GM21515 (cell line): Measurements from ENCODE around the gene UBA1.
"Not testable (repeated sequence)": the region's sequence is repeated elsewhere in the genome, so short reads cannot be mapped to it uniquely, and the experiment has no call there.

Experiments
- ATAC-seq: cut with Tn5 transposase; IDR thresholded peaks from one replicate; pipeline ENCODE4 v1.9.1; 2021; ENCODE audit not compliant: unreplicated experiment

Gene UBA1

GRCh38 chrX:47248576-47248975, 54.9 kb downstream of the UBA1 start:
- ATAC-seq: no peak

- no peak for ATAC-seq
Measured at GRCh38 chrX:47250017-47250347, 56.4 kb downstream of the UBA1 start.

DNA sequence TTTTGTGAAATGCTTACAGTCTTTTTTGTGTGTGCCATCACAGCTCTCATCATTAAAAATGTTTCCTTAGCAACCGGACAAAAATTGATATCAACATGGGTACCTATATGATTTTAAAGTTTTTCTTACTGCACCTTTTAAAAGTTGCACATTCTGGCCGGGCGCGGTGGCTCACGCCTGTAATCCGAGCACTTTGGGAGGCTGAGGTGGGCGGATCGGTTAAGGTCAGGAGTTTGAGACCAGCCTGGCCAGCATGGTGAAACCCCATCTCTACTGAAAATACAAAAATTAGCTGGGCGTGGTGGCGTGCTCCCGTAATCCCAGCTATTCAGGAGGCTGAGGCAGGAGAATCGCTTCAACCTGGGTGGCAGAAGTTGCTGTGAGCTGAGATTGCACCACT, 64.0 kb downstream of the UBA1 start:
- not testable (repeated sequence) for ATAC-seq
